ENCODE measurements around the gene ICA1L. TPM values are rescaled to one million over a fixed set of nuclear protein-coding genes. Genes with fewer than 3 reads are reported as not detected.

The ICA1L gene
- total RNA-seq, 1 donor from 2014 or later: 2.7 TPM

- Mint-ChIP-seq H3K4me1 (ENCODE audit: low read depth, unreplicated experiment) (peaks cover 3% of the 10 kb centered on the region), H3K27ac (ENCODE audit: unreplicated experiment) (no peak overlapping the region), H3K27me3 (ENCODE audit: low read depth, unreplicated experiment) (no peaks in the 10 kb centered on the region), H3K36me3 (ENCODE audit: low read depth, unreplicated experiment) (peaks cover 3% of the 10 kb centered on the region), H3K4me3 (ENCODE audit: unreplicated experiment) (no peak overlapping the region), H3K9me3 (ENCODE audit: unreplicated experiment) (no peaks in the 10 kb centered on the region)
- no peaks in the 10 kb centered on the region for H3K27me3 ChIP-seq (ENCODE audit: insufficient read depth, low read length)
- H4K20me1 ChIP-seq (ENCODE audit: insufficient read depth, low read length): no peaks in the 10 kb centered on the region
- no peak overlapping the region for H2AFZ ChIP-seq (ENCODE audit: low read depth, low read length)
- H3K36me3 ChIP-seq (ENCODE audit: insufficient read depth, low read length): no peaks in the 10 kb centered on the region
- TF ChIP-seq CTCF (IDR thresholded peaks at IDR 0.05; ENCODE audit: insufficient read depth, low read depth, low read length): no peak
- no peak for TF ChIP-seq EZH2 (IDR thresholded peaks at IDR 0.05; ENCODE audit: insufficient read depth, low read length)
- H3K9ac ChIP-seq (ENCODE audit: low read length): no peak overlapping the region
- H3K4me2 ChIP-seq (ENCODE audit: low read length): no peak overlapping the region
- no peaks in the 10 kb centered on the region for H3K9me3 ChIP-seq (ENCODE audit: insufficient read depth, low read depth, low read length)
- no peak overlapping the region for H3K4me3 ChIP-seq (ENCODE audit: insufficient read depth, low read depth, low read length)
- no peaks in the 10 kb centered on the region for H3K79me2 ChIP-seq (ENCODE audit: insufficient read depth, low read length)
- FAIRE-seq (no peak), DNase-seq (ENCODE audit: low read depth) (no peak)
- H3K4me1 ChIP-seq (ENCODE audit: insufficient read depth, low read length): no peaks in the 10 kb centered on the region
- no peak overlapping the region for H3K27ac ChIP-seq (ENCODE audit: low read depth, low read length)
These were observed 106.1 kb downstream of the ICA1L start for GRCh38 chr2:202765436-202765835.

- TF ChIP-seq EZH2 (IDR thresholded peaks at IDR 0.05; ENCODE audit: insufficient read depth, low read length): no peak
- TF ChIP-seq CTCF (IDR thresholded peaks at IDR 0.05; ENCODE audit: insufficient read depth, low read depth, low read length): no peak
- Mint-ChIP-seq H3K4me1 (ENCODE audit: low read depth, unreplicated experiment) (peaks cover 3% of the 10 kb centered on the region), H3K9me3 (ENCODE audit: unreplicated experiment) (no peaks in the 10 kb centered on the region), H3K4me3 (ENCODE audit: unreplicated experiment) (no peak overlapping the region), H3K27ac (ENCODE audit: unreplicated experiment) (no peak overlapping the region), H3K27me3 (ENCODE audit: low read depth, unreplicated experiment) (no peaks in the 10 kb centered on the region), H3K36me3 (ENCODE audit: low read depth, unreplicated experiment) (peaks cover 3% of the 10 kb centered on the region)
- Histone ChIP-seq H3K27ac (ENCODE audit: low read depth, low read length) (no peak overlapping the region), H2AFZ (ENCODE audit: low read depth, low read length) (no peak overlapping the region), H3K4me2 (ENCODE audit: low read length) (no peak overlapping the region), H3K27me3 (ENCODE audit: insufficient read depth, low read length) (no peaks in the 10 kb centered on the region), H3K9me3 (ENCODE audit: insufficient read depth, low read depth, low read length) (no peaks in the 10 kb centered on the region), H3K9ac (ENCODE audit: low read length) (no peak overlapping the region), H3K4me3 (ENCODE audit: insufficient read depth, low read depth, low read length) (no peak overlapping the region), H3K4me1 (ENCODE audit: insufficient read depth, low read length) (no peaks in the 10 kb centered on the region), H3K79me2 (ENCODE audit: insufficient read depth, low read length) (no peaks in the 10 kb centered on the region), H4K20me1 (ENCODE audit: insufficient read depth, low read length) (no peaks in the 10 kb centered on the region), H3K36me3 (ENCODE audit: insufficient read depth, low read length) (no peaks in the 10 kb centered on the region)
- DNase-seq (ENCODE audit: low read depth) (no peak), FAIRE-seq (no peak)
These were observed 106.6 kb downstream of the ICA1L start for GRCh38 chr2:202764991-202765390.

- H3K4me3 Mint-ChIP-seq (ENCODE audit: unreplicated experiment): no peak overlapping the region
These were observed 107.7 kb downstream of the ICA1L start for GRCh38 chr2:202763916-202764315.

More at GRCh38 chr2:202763916-202764315, 107.7 kb downstream of the ICA1L start:
- Mint-ChIP-seq H3K36me3 (ENCODE audit: low read depth, unreplicated experiment) (peaks cover 3% of the 10 kb centered on the region), H3K27me3 (ENCODE audit: low read depth, unreplicated experiment) (no peaks in the 10 kb centered on the region), H3K9me3 (ENCODE audit: unreplicated experiment) (no peaks in the 10 kb centered on the region), H3K27ac (ENCODE audit: unreplicated experiment) (no peak overlapping the region), H3K4me1 (ENCODE audit: low read depth, unreplicated experiment) (peaks cover 3% of the 10 kb centered on the region)
- FAIRE-seq (no peak), DNase-seq (ENCODE audit: low read depth) (no peak)
- Histone ChIP-seq H3K36me3 (ENCODE audit: insufficient read depth, low read length) (no peaks in the 10 kb centered on the region), H4K20me1 (ENCODE audit: insufficient read depth, low read length) (no peaks in the 10 kb centered on the region), H3K9ac (ENCODE audit: low read length) (no peak overlapping the region), H3K79me2 (ENCODE audit: insufficient read depth, low read length) (no peaks in the 10 kb centered on the region), H3K27ac (ENCODE audit: low read depth, low read length) (no peak overlapping the region), H2AFZ (ENCODE audit: low read depth, low read length) (no peak overlapping the region), H3K4me2 (ENCODE audit: low read length) (no peak overlapping the region), H3K4me1 (ENCODE audit: insufficient read depth, low read length) (no peaks in the 10 kb centered on the region), H3K4me3 (ENCODE audit: insufficient read depth, low read depth, low read length) (no peak overlapping the region), H3K27me3 (ENCODE audit: insufficient read depth, low read length) (no peaks in the 10 kb centered on the region), H3K9me3 (ENCODE audit: insufficient read depth, low read depth, low read length) (no peaks in the 10 kb centered on the region)
- no peak for TF ChIP-seq CTCF (IDR thresholded peaks at IDR 0.05; ENCODE audit: insufficient read depth, low read depth, low read length)
- TF ChIP-seq EZH2 (IDR thresholded peaks at IDR 0.05; ENCODE audit: insufficient read depth, low read length): no peak

Measured in astrocyte (in vitro differentiated cells and primary cell).